Testis (tissue), 2 donors: ENCODE data around the gene CDYL.

Experiments used
- POLR2A ChIP-seq: fragments of 450-650 bp; IDR thresholded peaks from one replicate; pipeline ENCODE4 v1.6.1; 2017; ENCODE audit warnings: antibody characterized with exemption, mild to moderate bottlenecking, moderate library complexity
- TF ChIP-seq, protein P1 (sequence below), 3 experiments: fragments of 450-650 bp in 2 of 3; fragments of 200-600 bp in 1 of 3; sonication (generic) in 1 of 3; IDR thresholded peaks; one replicate each; pipeline ENCODE4 v1.5.1; 2016 to 2019; ENCODE audit warnings: antibody characterized with exemption in 3 of 3, mild to moderate bottlenecking in 2 of 3, moderate library complexity in 1 of 3

- TF ChIP-seq, protein P1, sequence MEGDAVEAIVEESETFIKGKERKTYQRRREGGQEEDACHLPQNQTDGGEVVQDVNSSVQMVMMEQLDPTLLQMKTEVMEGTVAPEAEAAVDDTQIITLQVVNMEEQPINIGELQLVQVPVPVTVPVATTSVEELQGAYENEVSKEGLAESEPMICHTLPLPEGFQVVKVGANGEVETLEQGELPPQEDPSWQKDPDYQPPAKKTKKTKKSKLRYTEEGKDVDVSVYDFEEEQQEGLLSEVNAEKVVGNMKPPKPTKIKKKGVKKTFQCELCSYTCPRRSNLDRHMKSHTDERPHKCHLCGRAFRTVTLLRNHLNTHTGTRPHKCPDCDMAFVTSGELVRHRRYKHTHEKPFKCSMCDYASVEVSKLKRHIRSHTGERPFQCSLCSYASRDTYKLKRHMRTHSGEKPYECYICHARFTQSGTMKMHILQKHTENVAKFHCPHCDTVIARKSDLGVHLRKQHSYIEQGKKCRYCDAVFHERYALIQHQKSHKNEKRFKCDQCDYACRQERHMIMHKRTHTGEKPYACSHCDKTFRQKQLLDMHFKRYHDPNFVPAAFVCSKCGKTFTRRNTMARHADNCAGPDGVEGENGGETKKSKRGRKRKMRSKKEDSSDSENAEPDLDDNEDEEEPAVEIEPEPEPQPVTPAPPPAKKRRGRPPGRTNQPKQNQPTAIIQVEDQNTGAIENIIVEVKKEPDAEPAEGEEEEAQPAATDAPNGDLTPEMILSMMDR (IDR thresholded peaks at IDR 0.05), result no peak
- no peak for TF ChIP-seq POLR2A
Observed at GRCh38 chr6:4977468-4977867, 201.3 kb downstream of the CDYL start.
